ENCODE results near the gene PRDM7.
A peak's percentile ranks its signal among the peaks of the same experiment; 100 is the strongest.

PRDM7 gene

GRCh38 chr16:90022209-90023077, 54.7 kb downstream of the PRDM7 start:
- TF ChIP-seq CTCF (IDR thresholded peaks at IDR 0.05; ENCODE audit: insufficient read depth, low read length, poor library complexity, severe bottlenecking): no peak
- peak; percentile 88 for DNase-seq (ENCODE audit: extremely low read depth, insufficient read length)
- H3K27me3 ChIP-seq (replicated peaks; ENCODE audit: control insufficient read depth, insufficient read depth, low read length): no peaks in the 10 kb centered on the region; the same call in 1 of the 2 replicates
- peak overlapping the region; percentile 73 for H3K4me3 ChIP-seq (replicated peaks; ENCODE audit: low read depth, low read length)
- no peaks in the 10 kb centered on the region for H3K36me3 ChIP-seq (ENCODE audit: control insufficient read depth, insufficient read depth, low read length)

GRCh38 chr16:90020838-90021382, 56.2 kb downstream of the PRDM7 start:
- Histone ChIP-seq H3K36me3 (ENCODE audit: control insufficient read depth, insufficient read depth, low read length) (no peaks in the 10 kb centered on the region), H3K4me3 (replicated peaks; ENCODE audit: low read depth, low read length) (no peak overlapping the region), H3K27me3 (replicated peaks; ENCODE audit: control insufficient read depth, insufficient read depth, low read length) (no peaks in the 10 kb centered on the region; the same call in 1 of the 2 replicates)
- TF ChIP-seq CTCF (IDR thresholded peaks at IDR 0.05; ENCODE audit: insufficient read depth, low read length, poor library complexity, severe bottlenecking): no peak
- DNase-seq (ENCODE audit: extremely low read depth, insufficient read length): no peak

GRCh38 chr16:90020260-90020837, 56.8 kb downstream of the PRDM7 start:
- Histone ChIP-seq H3K27me3 (replicated peaks; ENCODE audit: control insufficient read depth, insufficient read depth, low read length) (no peaks in the 10 kb centered on the region; the same call in 1 of the 2 replicates), H3K4me3 (replicated peaks; ENCODE audit: low read depth, low read length) (no peak overlapping the region), H3K36me3 (ENCODE audit: control insufficient read depth, insufficient read depth, low read length) (no peaks in the 10 kb centered on the region)
- DNase-seq (ENCODE audit: extremely low read depth, insufficient read length): no peak
- TF ChIP-seq CTCF (IDR thresholded peaks at IDR 0.05; ENCODE audit: insufficient read depth, low read length, poor library complexity, severe bottlenecking): no peak

- DNase-seq (ENCODE audit: extremely low read depth, insufficient read length): peak; percentile 58
- TF ChIP-seq CTCF (IDR thresholded peaks at IDR 0.05; ENCODE audit: insufficient read depth, low read length, poor library complexity, severe bottlenecking): no peak
- Histone ChIP-seq H3K27me3 (replicated peaks; ENCODE audit: control insufficient read depth, insufficient read depth, low read length) (no peaks in the 10 kb centered on the region; the same call in 1 of the 2 replicates), H3K4me3 (replicated peaks; ENCODE audit: low read depth, low read length) (peak overlapping the region; percentile 54), H3K36me3 (ENCODE audit: control insufficient read depth, insufficient read depth, low read length) (no peaks in the 10 kb centered on the region)
Observed at GRCh38 chr16:90019543-90020259, 57.4 kb downstream of the PRDM7 start.

GRCh38 chr16:90018652-90019542, 58.2 kb downstream of the PRDM7 start, which contains the start of gene DBNDD1:
TSS of gene DBNDD1 (minus strand) at chr16:90019456. CDS start at chr16:90019341, 115 bp downstream.
- DNase-seq (ENCODE audit: extremely low read depth, insufficient read length): no peak
- peak within 1 kb of the TSS; percentile 54 for H3K4me3 ChIP-seq (replicated peaks; ENCODE audit: low read depth, low read length)
- no peak for TF ChIP-seq CTCF (IDR thresholded peaks at IDR 0.05; ENCODE audit: insufficient read depth, low read length, poor library complexity, severe bottlenecking)
- H3K36me3 ChIP-seq (ENCODE audit: control insufficient read depth, insufficient read depth, low read length): no peaks in the 10 kb centered on the region
- H3K27me3 ChIP-seq (replicated peaks; ENCODE audit: control insufficient read depth, insufficient read depth, low read length): no peaks in the 10 kb centered on the region; the same call in 1 of the 2 replicates

Measured in GM06990 (cell line).